NCI-H82 (cell line): ENCODE results near the gene BRF1.
"Not testable (repeated sequence)": the region's sequence is repeated elsewhere in the genome, so short reads cannot be mapped to it uniquely, and the experiment has no call there.

Experiments
- DNase-seq: peaks from one replicate; lab custom pipeline; 2025; lab: John Stamatoyannopoulos, UW

Gene BRF1

GRCh38 chr14:105290621-105291346 lies 10.0 kb downstream of the BRF1 start:
- no peak for DNase-seq

DNA sequence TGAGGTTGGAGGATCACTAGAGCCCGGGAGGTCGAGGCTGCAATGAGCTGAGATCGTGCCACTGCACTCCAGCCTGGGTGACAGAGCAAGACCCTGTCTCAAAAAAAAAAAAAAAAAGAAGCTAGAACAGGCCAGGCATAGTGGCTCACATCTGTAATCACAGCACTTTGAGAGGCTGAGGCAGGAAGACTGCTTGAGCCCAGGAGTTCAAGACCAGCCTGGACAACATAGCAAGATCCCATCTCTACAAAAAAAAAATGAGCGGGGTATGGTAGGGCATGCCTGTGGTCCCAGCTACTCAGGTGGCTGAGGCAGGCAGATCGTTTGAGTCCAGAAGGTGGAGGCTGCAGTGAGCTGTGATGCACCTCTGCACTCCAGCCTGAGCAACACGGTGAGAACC lies 11.9 kb downstream of the BRF1 start:
- not testable (repeated sequence) for DNase-seq

GRCh38 chr14:105287249-105288102 lies 13.3 kb downstream of the BRF1 start:
- DNase-seq = no peak

DNA sequence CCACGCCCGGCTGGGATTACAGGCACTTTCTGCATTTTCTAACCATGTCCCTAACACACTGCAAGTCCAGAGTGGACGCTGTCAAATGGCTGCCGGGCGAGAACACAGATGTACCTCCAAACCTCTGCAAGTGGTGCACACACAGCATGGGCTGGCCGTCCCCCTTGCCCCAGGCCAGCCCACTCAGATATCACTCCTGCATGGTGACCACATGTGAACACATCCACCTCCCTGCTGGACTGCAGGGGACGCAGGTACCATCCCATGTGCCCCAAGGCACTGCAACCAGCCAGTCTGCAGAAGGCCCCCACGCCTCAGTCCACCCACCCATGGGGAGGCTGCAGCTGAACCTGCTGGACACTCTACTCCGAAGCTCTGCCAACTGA lies 14.0 kb downstream of the BRF1 start:
- DNase-seq = no peak

DNA sequence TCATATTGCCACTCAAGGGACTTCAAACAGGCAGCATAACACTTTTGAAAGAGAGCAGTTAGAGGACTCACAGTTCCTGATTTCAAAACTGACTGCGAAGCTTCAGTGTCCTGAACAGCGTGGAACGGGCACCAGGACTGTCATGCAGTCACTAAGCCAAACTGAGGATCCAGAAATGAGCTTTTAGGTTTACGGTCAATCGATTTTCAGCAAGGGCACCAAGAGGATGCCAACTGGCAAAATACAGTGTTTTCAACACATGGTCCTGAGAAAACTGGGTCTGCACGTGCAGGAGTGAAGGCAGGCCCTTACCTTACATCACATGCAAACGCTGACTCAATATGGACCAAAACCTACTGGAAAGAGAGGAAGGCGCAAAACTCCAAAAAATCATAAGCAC lies 15.6 kb downstream of the BRF1 start:
- no peak for DNase-seq

DNA sequence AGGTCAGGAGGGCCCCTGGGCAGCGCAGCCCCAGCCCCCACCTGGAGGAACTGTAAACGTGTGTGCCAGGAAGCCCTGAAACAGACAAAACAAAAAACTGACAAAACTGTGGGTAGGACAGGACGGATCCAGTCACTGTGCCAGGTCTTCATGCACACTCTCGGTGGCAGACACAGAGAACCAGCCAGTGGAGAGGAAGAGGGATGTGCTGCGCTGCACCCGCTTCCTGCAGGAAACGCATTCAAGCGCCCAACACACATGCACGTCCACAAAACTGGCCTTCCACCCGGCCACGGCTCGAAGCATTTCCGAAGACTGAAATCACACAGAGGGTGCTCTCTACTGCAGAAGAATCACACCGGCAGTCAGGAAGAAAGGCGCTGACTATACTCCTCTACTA lies 16.9 kb downstream of the BRF1 start:
- no peak for DNase-seq

DNA sequence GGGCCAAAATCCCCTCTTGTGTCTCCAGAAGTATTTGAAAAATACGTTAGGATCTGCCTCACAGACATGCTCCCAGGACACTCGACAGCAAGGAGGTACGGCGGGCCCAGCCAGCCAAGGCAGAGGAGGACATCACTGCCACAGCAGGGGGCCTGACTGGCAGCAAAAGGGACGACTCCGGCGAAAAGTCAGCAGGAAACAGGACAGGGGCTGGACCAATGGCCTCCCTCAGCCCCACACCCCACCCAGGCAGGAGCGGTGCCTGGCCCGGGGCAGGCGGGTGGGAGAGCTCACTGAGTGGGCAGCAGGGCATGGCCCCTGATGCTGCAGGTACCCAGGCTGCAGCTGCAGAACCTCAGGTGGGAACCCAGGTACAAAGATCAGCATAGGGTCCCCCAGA lies 17.8 kb downstream of the BRF1 start:
- no peak for DNase-seq

DNA sequence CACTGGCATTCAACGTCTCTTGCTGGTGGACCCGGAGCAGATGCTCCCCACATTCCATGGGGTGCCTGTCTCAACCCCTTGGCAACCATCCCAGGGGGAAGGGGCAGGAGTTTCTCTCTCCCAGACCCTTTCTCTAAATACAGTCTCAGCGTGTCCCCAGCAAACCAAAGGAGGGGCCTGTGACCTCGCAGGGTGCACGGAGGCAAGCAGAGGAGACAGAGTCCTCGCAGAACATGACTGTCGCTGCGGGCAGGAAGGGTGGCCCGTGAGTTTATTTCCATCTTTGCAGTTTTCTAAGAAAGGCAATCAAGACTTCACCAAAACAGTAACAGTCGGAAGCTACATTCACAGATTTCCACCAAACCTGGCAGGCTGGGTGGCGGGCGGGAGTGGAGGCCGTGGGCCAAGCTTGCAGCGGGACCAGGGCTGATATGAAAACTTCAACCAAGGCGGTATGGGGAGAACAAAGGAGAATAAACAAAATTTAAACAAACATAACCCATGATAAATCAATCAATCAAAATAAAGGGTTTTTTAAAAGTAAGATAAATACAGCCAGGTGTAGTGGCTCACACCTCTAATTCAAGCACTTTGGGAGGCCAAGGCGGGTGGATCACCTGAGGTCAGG lies 18.6 kb downstream of the BRF1 start:
- no peak for DNase-seq

- peak; percentile 31 for DNase-seq
Measured at GRCh38 chr14:105281371-105282097, 19.3 kb downstream of the BRF1 start.

DNA sequence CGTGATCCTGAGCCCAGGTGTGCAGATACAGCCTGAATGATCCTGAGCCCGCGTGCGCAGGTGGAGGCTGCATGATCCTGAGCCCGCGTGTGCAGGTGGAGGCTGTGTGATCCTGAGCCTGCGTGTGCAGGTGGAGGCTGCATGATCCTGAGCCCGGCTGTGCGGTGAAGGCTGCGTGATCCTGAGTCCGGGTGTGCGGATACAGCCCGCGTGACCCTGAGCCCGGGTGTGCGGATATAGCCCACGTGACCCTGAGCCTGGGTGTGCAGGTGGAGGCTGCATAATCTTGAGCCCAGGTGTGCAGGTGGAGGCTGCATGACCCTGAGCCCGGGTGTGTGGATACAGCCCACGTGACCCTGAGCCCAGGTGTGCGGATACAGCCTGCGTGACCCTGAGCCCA lies 20.3 kb downstream of the BRF1 start:
- DNase-seq = no peak

DNA sequence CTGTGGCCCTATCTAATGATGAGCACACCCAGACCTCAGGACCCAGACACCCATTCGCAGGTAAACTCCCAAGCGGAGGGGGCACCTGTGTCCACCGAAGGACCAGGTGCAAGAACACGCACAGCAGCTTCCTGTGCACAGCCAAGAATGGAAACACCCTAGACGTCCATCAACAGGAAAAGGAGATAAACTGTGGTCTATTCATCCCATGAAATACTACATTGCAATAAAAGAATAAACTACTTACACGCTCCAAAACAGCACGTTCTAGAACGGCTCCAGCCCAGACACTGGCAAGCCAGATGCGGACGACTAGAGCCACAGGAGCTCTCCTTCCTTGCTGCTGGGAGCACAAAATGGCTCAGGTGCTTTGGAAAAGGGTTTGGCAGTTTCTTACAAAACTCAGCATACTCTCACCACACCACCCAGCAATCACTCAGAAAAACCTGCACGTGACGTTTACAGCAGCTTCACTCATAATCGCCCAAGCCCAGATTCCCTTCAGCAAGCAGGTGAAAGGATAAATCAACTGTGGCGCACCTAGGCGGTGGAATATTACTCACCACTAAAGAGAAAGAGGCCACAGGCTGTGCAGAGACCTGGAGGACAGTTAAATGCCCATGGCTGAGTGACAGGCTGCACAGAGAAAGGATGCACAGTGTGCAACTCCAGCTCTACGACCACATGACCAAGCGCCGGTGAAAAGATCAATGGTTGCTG lies 21.0 kb downstream of the BRF1 start:
- no peak for DNase-seq

GRCh38 chr14:105277448-105277847 lies 23.4 kb downstream of the BRF1 start:
- DNase-seq = not testable (repeated sequence)

DNA sequence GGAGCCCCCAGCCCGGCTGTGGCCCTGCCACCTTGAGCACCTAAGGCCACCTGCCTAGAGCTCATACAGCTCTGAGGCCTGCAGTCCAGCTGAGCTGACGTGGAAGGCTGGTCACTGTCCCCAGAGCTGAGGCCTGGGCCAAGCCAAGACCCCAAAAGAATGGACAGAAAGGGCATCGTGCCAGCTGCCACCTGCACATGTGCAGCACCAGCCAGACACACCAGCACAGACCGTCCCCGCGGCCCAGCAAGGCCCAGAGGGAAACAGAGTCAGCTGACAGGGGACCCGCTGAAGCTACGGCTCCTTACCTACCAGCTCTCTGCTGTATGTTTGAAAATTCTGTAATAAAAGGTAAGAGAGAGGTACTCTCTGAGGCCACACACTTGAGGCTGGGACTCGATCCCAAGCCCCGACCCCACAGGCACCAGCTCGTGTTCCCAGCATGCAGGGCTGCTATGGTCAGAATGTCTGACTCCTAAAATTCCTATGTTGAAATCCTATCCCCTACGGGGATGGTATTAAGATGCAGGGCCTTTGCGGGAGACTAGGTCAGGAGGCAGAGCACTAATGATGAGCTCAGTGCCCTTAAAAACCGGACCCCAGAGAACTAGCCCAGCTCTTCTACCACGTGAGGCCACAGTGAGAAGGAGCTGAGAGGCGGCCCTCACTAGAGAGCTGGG lies 25.4 kb downstream of the BRF1 start:
- DNase-seq = no peak

GRCh38 chr14:105274637-105275036 lies 26.2 kb downstream of the BRF1 start:
- DNase-seq = no peak

GRCh38 chr14:105273062-105273461 lies 27.7 kb downstream of the BRF1 start:
- DNase-seq = no peak

DNA sequence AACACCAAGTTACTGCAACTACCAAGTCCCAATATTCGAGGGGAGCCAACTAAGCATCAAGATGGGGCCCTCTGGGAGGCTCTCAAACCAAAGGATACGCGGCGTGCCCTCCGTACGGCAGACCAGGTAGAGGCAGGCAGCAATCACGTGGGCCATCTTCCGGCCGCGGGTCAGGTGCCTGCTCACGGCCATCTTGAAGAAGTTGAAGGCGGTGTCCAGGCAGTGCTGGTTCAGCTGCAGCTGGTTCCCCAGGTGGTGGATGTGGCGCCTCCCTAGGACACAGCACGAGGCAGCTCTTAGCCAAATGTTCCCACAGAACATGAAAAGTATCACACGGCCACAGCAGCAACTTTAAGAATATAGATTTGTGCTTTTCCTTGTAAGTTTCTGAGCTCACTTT lies 28.2 kb downstream of the BRF1 start:
- no peak for DNase-seq

DNA sequence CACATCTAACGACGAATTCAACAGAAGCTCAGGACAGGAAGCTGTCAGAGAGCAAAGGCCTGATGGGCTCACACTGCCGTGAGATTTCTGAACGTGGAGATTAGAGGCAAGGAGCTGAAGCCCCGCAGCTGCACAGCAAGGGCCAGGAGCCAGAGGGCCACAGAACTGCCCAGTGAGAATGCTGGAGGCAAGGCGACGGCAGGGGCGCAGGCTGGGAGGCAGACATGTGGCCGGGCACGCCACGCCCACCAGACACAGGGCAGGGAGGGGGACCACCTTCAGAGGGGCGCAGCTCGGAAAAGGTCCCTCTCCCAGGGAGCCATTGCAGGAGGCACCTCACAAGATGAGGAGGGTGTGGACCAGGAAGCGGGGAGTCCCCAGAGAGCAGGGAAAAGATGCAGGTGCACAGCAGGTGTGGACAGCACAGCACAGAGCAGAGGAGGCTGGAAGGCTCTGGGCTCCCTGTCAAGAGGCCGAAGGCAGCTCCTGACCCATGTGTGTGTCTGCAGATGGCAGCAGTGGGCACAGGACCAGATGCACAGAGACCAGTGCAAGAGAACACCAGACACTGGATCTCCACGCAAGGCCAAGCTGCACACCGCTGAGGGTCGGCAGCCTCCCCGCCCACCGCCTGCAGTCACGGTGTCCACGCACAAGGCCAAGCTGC lies 29.4 kb downstream of the BRF1 start:
- no peak for DNase-seq

- DNase-seq = no peak
Measured at GRCh38 chr14:105269405-105269804, 31.4 kb downstream of the BRF1 start.

DNA sequence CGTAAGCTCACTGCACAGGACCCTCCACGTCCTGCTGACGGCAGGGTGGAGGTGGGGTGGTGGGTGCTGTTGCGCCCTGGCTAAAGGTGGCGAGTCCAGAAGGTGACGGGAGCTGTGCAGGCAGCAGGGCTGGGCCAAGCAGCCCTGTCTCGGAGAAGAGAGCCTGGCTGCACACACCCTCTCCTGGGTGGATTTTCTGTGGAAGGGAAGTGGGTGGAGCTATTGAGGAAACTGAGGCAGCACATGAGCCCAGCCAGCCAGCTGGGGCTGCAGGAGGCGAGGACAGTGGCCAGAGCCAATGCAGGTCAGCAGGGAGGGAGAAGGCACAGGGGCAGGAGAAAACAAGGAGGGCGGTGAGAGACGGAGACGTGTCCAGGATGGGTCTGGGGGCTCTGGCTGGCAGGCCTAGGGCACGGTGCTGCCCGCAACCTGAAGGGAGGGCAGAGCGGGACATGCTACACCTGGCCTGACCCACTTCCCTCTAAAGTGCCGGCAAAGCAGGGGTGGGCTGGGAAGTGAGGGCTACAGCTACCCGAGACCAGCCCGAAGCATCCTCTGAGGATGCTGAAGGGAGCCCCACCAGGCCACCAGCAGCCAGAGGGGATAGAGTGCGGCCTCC lies 32.0 kb downstream of the BRF1 start:
- DNase-seq = no peak
